IMR-90 (cell line): ENCODE results near the gene CORO1A. TPM values are rescaled to one million over a fixed set of nuclear protein-coding genes. Genes with fewer than 3 reads are reported as not detected.
A peak's percentile ranks its signal among the peaks of the same experiment; 100 is the strongest.
"Not testable (repeated sequence)": the region's sequence is repeated elsewhere in the genome, so short reads cannot be mapped to it uniquely, and the experiment has no call there.

Experiments
- ATAC-seq: fragments of 200-7000 bp; cut with Tn5 transposase; 2 replicates; pipeline ENCODE4 v1.9.1; 2020; ENCODE audit warnings: low read depth, mild to moderate bottlenecking, moderate library complexity
- BruUV-seq: library from RNA; stranded (reverse); fragments of 400-500 nt; replicated peaks from 2 replicates; lab custom pipeline; 2021; lab: Mats Ljungman, UMichigan
- CTCF ChIA-PET: fragments of 300-600 bp; formaldehyde crosslinking; extraction: SDS; loops from one replicate; lab custom pipeline; 2021; ENCODE audit warnings: antibody characterized with exemption; lab: Yijun Ruan, JAX
- POLR2A ChIA-PET: fragments of 300-600 bp; sonication (Branson Sonifier 250); formaldehyde crosslinking; loops from one replicate; lab custom pipeline; 2022; ENCODE audit warnings: antibody characterized with exemption; ENCODE audit not compliant: unreplicated experiment; lab: Charles Lee
- DNase-seq: peaks from one replicate; pipeline ENCODE4 v3.0.0; 2013
- H2AFZ ChIP-seq: replicated peaks from 2 replicates; pipeline ENCODE3; 2013; ENCODE audit warnings: low read length, mild to moderate bottlenecking; ENCODE audit not compliant: poor library complexity
- H2AK5ac ChIP-seq: 2 replicates; pipeline ENCODE4 v1.6.1; 2013; ENCODE audit warnings: low read depth, low read length, inconsistent platforms
- H2AK9ac ChIP-seq: replicated peaks from 2 replicates; pipeline ENCODE3; 2013; ENCODE audit warnings: mild to moderate bottlenecking, low read depth, low read length, moderate library complexity; ENCODE audit not compliant: poor library complexity
- H2BK120ac ChIP-seq: 2 replicates; pipeline ENCODE4 v1.6.1; 2013; ENCODE audit warnings: low read depth, low read length, inconsistent platforms
- H2BK15ac ChIP-seq: 3 replicates; pipeline ENCODE4 v1.6.1; 2013; ENCODE audit warnings: low read depth, low read length, inconsistent platforms
- H2BK20ac ChIP-seq: 2 replicates; pipeline ENCODE4 v1.6.1; 2013; ENCODE audit warnings: low read depth, mild to moderate bottlenecking, inconsistent platforms, low read length, moderate library complexity
- H2BK5ac ChIP-seq: 2 replicates; pipeline ENCODE4 v1.6.1; 2013; ENCODE audit warnings: mild to moderate bottlenecking, low read depth, low read length, inconsistent platforms; ENCODE audit not compliant: poor library complexity, severe bottlenecking
- H3K14ac ChIP-seq: replicated peaks from 2 replicates; pipeline ENCODE4 v1.6.1; 2013; ENCODE audit warnings: low read depth, low read length, inconsistent platforms
- H3K18ac ChIP-seq: 2 replicates; pipeline ENCODE4 v1.6.1; 2013; ENCODE audit warnings: low read depth, low read length, control low read depth
- H3K23ac ChIP-seq: 2 replicates; pipeline ENCODE4 v1.6.1; 2013; ENCODE audit warnings: low read depth, low read length, inconsistent platforms
- H3K27ac ChIP-seq: 2 replicates; pipeline ENCODE4 v1.5.1; 2013; ENCODE audit warnings: mild to moderate bottlenecking, control low read depth, low read length; ENCODE audit not compliant: insufficient read depth
- H3K27me3 ChIP-seq: 2 replicates; pipeline ENCODE4 v1.6.1; 2013; ENCODE audit warnings: low read length; ENCODE audit not compliant: control insufficient read depth, insufficient read depth
- H3K36me3 ChIP-seq: 2 replicates; pipeline ENCODE4 v1.6.1; 2013; ENCODE audit warnings: low read length, mixed read lengths; ENCODE audit not compliant: control insufficient read depth, insufficient read depth
- H3K4ac ChIP-seq: 2 replicates; pipeline ENCODE4 v1.6.1; 2013; ENCODE audit warnings: low read depth, low read length, inconsistent platforms
- H3K4me1 ChIP-seq: 2 replicates; pipeline ENCODE4 v1.6.1; 2013; ENCODE audit warnings: low read length, mixed read lengths; ENCODE audit not compliant: control insufficient read depth, insufficient read depth
- H3K4me2 ChIP-seq: 2 replicates; pipeline ENCODE4 v1.6.1; 2013; ENCODE audit warnings: low read depth, mild to moderate bottlenecking, control low read depth, low read length, moderate library complexity
- H3K4me3 ChIP-seq: 2 replicates; pipeline ENCODE4 v1.5.1; 2013; ENCODE audit warnings: low read depth, mild to moderate bottlenecking, control low read depth, low read length, moderate library complexity; ENCODE audit not compliant: insufficient read depth
- H3K56ac ChIP-seq: 2 replicates; pipeline ENCODE4 v1.6.1; 2013; ENCODE audit warnings: low read length, inconsistent platforms; ENCODE audit not compliant: insufficient read depth; ENCODE audit errors: extremely low read depth
- H3K79me1 ChIP-seq, 2 experiments: 2 replicates each; pipeline ENCODE4 v1.6.1; 2013; ENCODE audit warnings: low read length in 2 of 2, inconsistent platforms in 1 of 2, low read depth in 1 of 2
- H3K9ac ChIP-seq: 2 replicates; pipeline ENCODE4 v1.6.1; 2013; ENCODE audit warnings: low read depth, low read length, control low read depth
- H3K9me1 ChIP-seq: 2 replicates; pipeline ENCODE4 v1.6.1; 2013; ENCODE audit warnings: low read length, inconsistent platforms; ENCODE audit not compliant: insufficient read depth
- H3K9me3 ChIP-seq: 2 replicates; pipeline ENCODE4 v1.6.1; 2013; ENCODE audit warnings: low read length; ENCODE audit not compliant: control insufficient read depth, insufficient read depth
- H4K20me1 ChIP-seq: 2 replicates; pipeline ENCODE4 v1.6.1; 2013; ENCODE audit warnings: low read length, inconsistent platforms; ENCODE audit not compliant: insufficient read depth
- H4K5ac ChIP-seq: 2 replicates; pipeline ENCODE4 v1.6.1; 2013; ENCODE audit warnings: mild to moderate bottlenecking, low read depth, low read length, control low read depth
- H4K8ac ChIP-seq, 2 experiments: 2 replicates each; pipeline ENCODE4 v1.6.1; 2013; ENCODE audit warnings: low read depth in 2 of 2, low read length in 2 of 2, control low read depth in 1 of 2, inconsistent platforms in 1 of 2
- H4K91ac ChIP-seq: 2 replicates; pipeline ENCODE4 v1.6.1; 2013; ENCODE audit warnings: low read depth, low read length, inconsistent platforms; ENCODE audit not compliant: insufficient read depth
- WGBS, 2 experiments: methylation state at CpG; one replicate each; pipeline versions ENCODE4 v1.1.5 to v1.1.7; 2013; ENCODE audit warnings: missing lambda C conversion rate in 2 of 2; ENCODE audit not compliant: insufficient read length in 1 of 2; ENCODE audit errors: extremely low coverage in 2 of 2; 5-methylcytosine and 5-hydroxymethylcytosine counted together
- dilution Hi-C: fragments of 300-500 bp; cut with HindIII; formaldehyde crosslinking; loops from one replicate; pipeline ENCODE4 v1.14.3; 2018; ENCODE audit warnings: low sequenced_read_pairs; ENCODE audit not compliant: unreplicated experiment
- in situ Hi-C: fragments of 300-500 bp; cut with MboI; formaldehyde crosslinking; loops from 3 replicates; pipeline ENCODE4 v1.14.3; 2019; ENCODE audit warnings: low sequenced_read_pairs, inconsistent platforms, mixed read lengths
- intact Hi-C: fragments of 100-400 bp; cut with micrococcal nuclease; formaldehyde crosslinking; loops from 2 replicates; pipeline ENCODE4 v1.10.0; 2022
- polyA plus RNA-seq, 3 experiments: library from polyadenylated mRNA; depleted of rRNA; stranded (reverse); fragments of >200 nt; gene quantifications; 2 replicates each; pipeline ENCODE4 v1.2.3, GENCODE V29; 2012; ENCODE audit warnings: low replicate concordance in 1 of 3
- total RNA-seq: library from RNA; depleted of rRNA; stranded (reverse); fragments of >200 nt; gene quantifications from 2 replicates; pipeline ENCODE4 v1.2.3, GENCODE V29; 2012

The CORO1A gene
- total and polyA plus RNA-seq, 2 of the 4 experiments (the other 2 are of a cell fraction) = 7.2 to 13.2 TPM

DNA sequence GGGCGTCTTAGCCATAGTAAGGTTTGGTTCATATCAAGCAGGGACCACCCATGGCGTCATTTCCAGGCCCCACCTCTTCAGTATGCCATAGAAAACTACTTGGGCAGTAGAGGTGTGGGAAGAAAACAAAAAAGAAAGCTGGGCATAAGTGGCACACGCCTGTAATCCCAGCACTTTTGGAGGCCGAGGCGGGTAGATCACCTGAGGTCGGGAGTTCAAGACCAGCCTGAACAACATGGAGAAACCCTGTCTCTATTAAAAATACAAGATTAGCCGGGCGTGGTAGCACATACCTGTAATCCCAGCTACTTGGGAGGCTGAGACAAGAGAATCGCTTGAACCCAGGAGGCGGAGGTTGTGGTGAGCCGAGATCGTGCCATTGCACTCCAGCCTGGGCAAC is 7.8 kb downstream of the CORO1A start:
- DNase-seq = not testable (repeated sequence)

DNA sequence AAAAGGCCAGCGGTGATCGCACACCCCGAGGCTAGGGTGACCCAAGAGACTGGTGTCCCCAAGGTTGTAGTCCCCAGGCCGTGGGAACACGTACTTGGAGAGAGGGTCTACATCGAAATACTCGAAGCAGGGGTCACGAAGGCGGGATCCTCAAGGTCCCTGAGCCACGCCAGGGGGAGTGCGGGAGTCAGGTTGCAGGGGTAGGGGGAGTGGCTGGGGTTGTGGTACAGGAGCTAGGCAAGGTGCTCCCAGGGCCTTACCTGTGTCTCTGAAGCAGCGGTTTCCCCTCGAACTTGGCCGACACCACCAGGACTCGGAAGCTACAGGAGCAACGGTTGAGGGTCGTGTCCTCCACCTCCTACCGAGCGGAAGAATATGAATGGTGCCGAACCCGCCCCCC is 9.7 kb downstream of the CORO1A start:
- in situ Hi-C loops = loop anchor here (25.0 kb wide), 1 partner anchor 219 kb away; the partner anchor contains the start of gene ZNF771
- H3K9me1 ChIP-seq, H3K27ac ChIP-seq, H3K23ac ChIP-seq, H3K9ac ChIP-seq, BruUV-seq, H3K36me3 ChIP-seq, DNase-seq, H2BK15ac ChIP-seq, H2AFZ ChIP-seq, H3K56ac ChIP-seq, H2BK5ac ChIP-seq, H3K14ac ChIP-seq, dilution Hi-C loops, H3K4me3 ChIP-seq, CTCF ChIA-PET, H3K9me3 ChIP-seq, H4K8ac ChIP-seq, intact Hi-C loops, H3K4me2 ChIP-seq, POLR2A ChIA-PET, H4K20me1 ChIP-seq, H3K27me3 ChIP-seq, H2BK20ac ChIP-seq, H2AK5ac ChIP-seq, H2AK9ac ChIP-seq, H4K5ac ChIP-seq, H3K18ac ChIP-seq, H4K91ac ChIP-seq, H3K4me1 ChIP-seq, H3K79me1 ChIP-seq, H3K4ac ChIP-seq, H2BK120ac ChIP-seq: not testable (repeated sequence)
- ATAC-seq = peak; percentile 7
- no CpG with 5 or more reads among the region's 21 CpGs for WGBS, 2 experiments

More for the DNA sequence above, 7.8 kb downstream of the CORO1A start:
- H4K8ac ChIP-seq, H2BK20ac ChIP-seq, H3K36me3 ChIP-seq, H3K9ac ChIP-seq, H3K18ac ChIP-seq, H4K5ac ChIP-seq, H3K56ac ChIP-seq, H3K4me1 ChIP-seq, H2AK5ac ChIP-seq, H4K20me1 ChIP-seq, ATAC-seq, H3K4me3 ChIP-seq, H3K23ac ChIP-seq, H2BK120ac ChIP-seq, H4K91ac ChIP-seq, H3K4ac ChIP-seq, H3K4me2 ChIP-seq, CTCF ChIA-PET, H2AK9ac ChIP-seq, H3K9me1 ChIP-seq, H2AFZ ChIP-seq, H2BK15ac ChIP-seq, H3K79me1 ChIP-seq, dilution Hi-C loops, H3K27ac ChIP-seq, BruUV-seq, H2BK5ac ChIP-seq, H3K14ac ChIP-seq, intact Hi-C loops, POLR2A ChIA-PET, H3K9me3 ChIP-seq, H3K27me3 ChIP-seq: not testable (repeated sequence)
- in situ Hi-C loops = loop anchor here (25.0 kb wide), 1 partner anchor 221 kb away; the partner anchor contains the start of gene ZNF771
- no CpG with 5 or more reads among the region's 12 CpGs for WGBS, 2 experiments
